ENCODE data around the gene EXOC3L4.
A peak's percentile ranks its signal among the peaks of the same experiment; 100 is the strongest.
"Not testable (repeated sequence)": the region's sequence is repeated elsewhere in the genome, so short reads cannot be mapped to it uniquely, and the experiment has no call there.

EXOC3L4 gene

DNA sequence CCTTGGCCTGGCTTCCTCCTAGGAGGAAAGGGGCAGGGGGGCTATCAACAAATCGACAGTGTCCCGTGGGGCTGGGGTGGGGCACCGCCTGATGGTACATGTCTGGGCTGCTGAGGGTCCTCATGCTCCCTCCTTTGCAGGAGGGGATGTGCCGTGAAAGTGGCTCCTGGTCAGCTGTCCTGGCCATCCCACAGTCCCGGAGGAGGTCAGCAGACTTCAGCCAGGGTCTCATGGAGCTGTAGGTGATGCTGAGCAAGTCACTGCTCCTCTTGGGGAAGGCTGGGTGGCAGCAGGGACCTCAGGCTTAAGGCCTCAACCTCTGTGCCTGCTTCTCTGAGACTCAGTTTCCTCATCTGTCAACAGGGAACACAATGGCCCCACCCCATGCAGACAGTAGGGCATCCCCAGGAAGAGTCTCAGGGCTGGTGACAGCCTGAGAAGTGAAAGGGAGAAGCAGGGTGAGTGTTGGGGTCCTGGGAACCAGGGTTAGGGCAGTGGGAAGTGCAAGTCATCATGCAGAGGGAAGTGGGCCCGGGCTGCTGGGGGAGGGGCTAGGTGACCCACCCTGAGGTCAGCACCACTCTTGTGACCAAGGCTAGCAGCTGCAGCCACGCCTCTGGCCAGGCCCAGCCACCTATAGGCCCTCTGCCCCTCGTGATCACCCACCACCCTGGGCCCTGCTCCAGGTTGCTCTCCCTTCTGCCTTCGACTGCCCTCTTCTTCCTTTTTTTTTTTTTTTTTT is 24.3 kb downstream of the EXOC3L4 start:
- Histone ChIP-seq H3K27ac (ENCODE audit: low read length, poor library complexity, severe bottlenecking) (no peak overlapping the region), H3K27me3 (ENCODE audit: control insufficient read depth in 1 of 2, insufficient read depth in 1 of 2, low read length in 2 of 2) (no peaks in the 10 kb centered on the region), H2BK15ac (ENCODE audit: low read depth, poor library complexity, severe bottlenecking) (peak overlapping the region; percentile 82), H2BK12ac (ENCODE audit: low read length in 2 of 2) (peak overlapping the region; percentile 14 to 93), H3K4me2 (ENCODE audit: low read length, poor library complexity, severe bottlenecking) (no peak overlapping the region), H4K91ac (ENCODE audit: low read length) (peak overlapping the region; percentile 93), H3K18ac (ENCODE audit: low read depth in 1 of 2, low read length in 2 of 2) (peak overlapping the region; percentile 56 to 87), H3K9me3 (ENCODE audit: control insufficient read depth, low read length) (no peaks in the 10 kb centered on the region), H2BK120ac (ENCODE audit: low read depth, low read length) (peak overlapping the region; percentile 78), H3K4me1 (ENCODE audit: control insufficient read depth, insufficient read depth, low read depth, low read length) (peaks cover 43% of the 10 kb centered on the region), H4K8ac (ENCODE audit: low read length) (peak overlapping the region; percentile 89), H3K9ac (ENCODE audit: low read length) (peak overlapping the region; percentile 31), H2AFZ (ENCODE audit: low read depth, low read length) (no peak overlapping the region), H3K4me3 (ENCODE audit: insufficient read depth in 1 of 2, low read depth in 1 of 2, low read length in 2 of 2) (no peak overlapping the region), H2AK5ac (ENCODE audit: low read length, severe bottlenecking) (peak overlapping the region; percentile 28), H3K36me3 (ENCODE audit: control insufficient read depth in 1 of 2, insufficient read depth in 2 of 2, low read depth in 1 of 2, low read length in 2 of 2) (no peaks in the 10 kb centered on the region), H2BK5ac (ENCODE audit: low read depth, low read length, poor library complexity, severe bottlenecking) (no peak overlapping the region), H3K4ac (ENCODE audit: low read depth in 1 of 2, low read length in 2 of 2) (peak overlapping the region; percentile 34 to 84), H3K79me1 (replicated peaks; ENCODE audit: low read length, poor library complexity, severe bottlenecking) (no peaks in the 10 kb centered on the region), H3K14ac (ENCODE audit: low read length in 2 of 2) (peak overlapping the region in 1 of 2 experiments; percentile 56), H3K23ac (ENCODE audit: low read length in 2 of 2) (no peak overlapping the region)
- WGBS, result 84% methylated on average over 7 of the region's 9 CpGs
- no peak for DNase-seq

DNA sequence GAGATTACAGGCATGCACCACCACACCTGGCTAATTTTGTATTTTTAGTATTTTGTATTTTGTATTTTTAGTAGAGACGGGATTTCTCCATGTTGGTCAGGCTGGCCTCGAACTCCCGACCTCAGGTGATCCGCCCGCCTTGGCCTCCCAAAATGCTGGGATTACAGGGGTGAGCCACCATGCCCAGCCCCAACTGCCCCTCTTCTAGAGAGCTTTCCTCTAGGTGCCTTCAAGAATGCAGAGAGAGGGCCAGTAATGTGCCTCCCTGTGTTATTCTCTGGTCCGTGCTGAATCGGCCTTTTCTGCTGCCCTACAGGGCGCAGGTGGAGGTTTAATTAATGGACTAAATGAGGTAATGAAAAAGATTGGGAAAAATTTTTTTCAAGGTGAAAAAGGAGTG is 25.0 kb downstream of the EXOC3L4 start:
- Histone ChIP-seq H3K4me1 (ENCODE audit: control insufficient read depth, insufficient read depth, low read depth, low read length) (peaks cover 50% of the 10 kb centered on the region), H2BK12ac (ENCODE audit: low read length in 2 of 2) (peak overlapping the region in 1 of 2 experiments; percentile 10), H2BK15ac (ENCODE audit: low read depth, poor library complexity, severe bottlenecking) (peak overlapping the region; percentile 33)
- 97% methylated on average over 8 of the region's 8 CpGs for WGBS
- not testable (repeated sequence) for H4K8ac ChIP-seq (ENCODE audit: low read length); H3K23ac ChIP-seq (ENCODE audit: low read length in 2 of 2); H3K9ac ChIP-seq (ENCODE audit: low read length); H3K36me3 ChIP-seq (ENCODE audit: control insufficient read depth in 1 of 2, insufficient read depth in 2 of 2, low read depth in 1 of 2, low read length in 2 of 2); H2AK5ac ChIP-seq (ENCODE audit: low read length, severe bottlenecking); H3K4me3 ChIP-seq (ENCODE audit: insufficient read depth in 1 of 2, low read depth in 1 of 2, low read length in 2 of 2); H3K27me3 ChIP-seq (ENCODE audit: control insufficient read depth in 1 of 2, insufficient read depth in 1 of 2, low read length in 2 of 2); H2BK5ac ChIP-seq (ENCODE audit: low read depth, low read length, poor library complexity, severe bottlenecking); H3K27ac ChIP-seq (ENCODE audit: low read length, poor library complexity, severe bottlenecking); H3K79me1 ChIP-seq (replicated peaks; ENCODE audit: low read length, poor library complexity, severe bottlenecking); H3K14ac ChIP-seq (ENCODE audit: low read length in 2 of 2); H3K4ac ChIP-seq (ENCODE audit: low read depth in 1 of 2, low read length in 2 of 2); H3K18ac ChIP-seq (ENCODE audit: low read depth in 1 of 2, low read length in 2 of 2); H3K4me2 ChIP-seq (ENCODE audit: low read length, poor library complexity, severe bottlenecking); DNase-seq; H3K9me3 ChIP-seq (ENCODE audit: control insufficient read depth, low read length); H2AFZ ChIP-seq (ENCODE audit: low read depth, low read length); H4K91ac ChIP-seq (ENCODE audit: low read length); H2BK120ac ChIP-seq (ENCODE audit: low read depth, low read length)

DNA sequence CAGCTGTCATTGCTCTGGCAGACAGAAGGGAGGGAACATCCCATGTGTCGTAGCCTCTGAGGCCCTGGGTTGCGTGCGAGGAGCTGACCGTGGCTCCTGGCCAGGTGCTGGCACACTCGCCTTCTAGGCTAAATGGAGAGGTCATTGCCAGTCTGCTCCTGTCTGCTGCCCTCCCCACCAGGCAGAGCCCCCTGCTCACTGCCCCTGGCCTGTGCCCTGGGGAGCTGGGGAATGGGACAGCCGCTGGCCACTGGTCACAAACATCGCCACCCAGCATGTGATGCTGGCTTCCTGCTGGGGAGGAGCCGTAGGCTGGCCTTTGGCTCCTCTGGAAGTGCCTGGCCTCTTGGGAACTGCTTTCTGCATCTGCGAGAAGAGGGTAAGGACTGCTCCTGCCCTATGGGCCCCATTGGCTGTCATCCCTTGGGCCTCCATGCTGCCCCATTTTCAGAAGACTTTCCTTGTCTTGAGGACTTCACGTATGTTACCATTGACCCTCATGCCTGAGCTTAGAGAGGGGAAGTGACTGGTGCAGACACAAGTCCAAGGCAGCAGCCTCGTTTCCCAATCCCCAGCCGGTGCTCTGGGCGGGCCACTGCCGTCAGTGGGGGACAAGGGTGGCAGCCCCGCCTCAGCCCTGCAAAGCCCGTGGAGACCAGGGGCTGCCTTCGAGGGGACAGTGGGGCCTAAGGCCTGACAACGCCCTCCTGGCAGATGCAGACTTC is 26.8 kb downstream of the EXOC3L4 start:
- Histone ChIP-seq H4K8ac (ENCODE audit: low read length) (peak overlapping the region; percentile 80), H3K14ac (ENCODE audit: low read length in 2 of 2) (peak overlapping the region in 1 of 2 experiments; percentile 76), H2BK12ac (ENCODE audit: low read length in 2 of 2) (peak overlapping the region; percentile 56 to 100), H3K27ac (ENCODE audit: low read length, poor library complexity, severe bottlenecking) (peak overlapping the region; percentile 38), H3K27me3 (ENCODE audit: control insufficient read depth in 1 of 2, insufficient read depth in 1 of 2, low read length in 2 of 2) (no peaks in the 10 kb centered on the region), H2BK5ac (ENCODE audit: low read depth, low read length, poor library complexity, severe bottlenecking) (peak overlapping the region; percentile 3), H2AFZ (ENCODE audit: low read depth, low read length) (peak overlapping the region; percentile 57), H2AK5ac (ENCODE audit: low read length, severe bottlenecking) (peak overlapping the region; percentile 94), H3K4me1 (ENCODE audit: control insufficient read depth, insufficient read depth, low read depth, low read length) (peaks cover 60% of the 10 kb centered on the region), H3K4ac (ENCODE audit: low read depth in 1 of 2, low read length in 2 of 2) (peak overlapping the region; percentile 68 to 97), H2BK120ac (ENCODE audit: low read depth, low read length) (peak overlapping the region; percentile 98), H3K36me3 (ENCODE audit: control insufficient read depth in 1 of 2, insufficient read depth in 2 of 2, low read depth in 1 of 2, low read length in 2 of 2) (peaks cover under 1 to 6% of the 10 kb centered on the region in 2 experiments), H3K9me3 (ENCODE audit: control insufficient read depth, low read length) (no peaks in the 10 kb centered on the region), H3K79me1 (replicated peaks; ENCODE audit: low read length, poor library complexity, severe bottlenecking) (peaks cover 2% of the 10 kb centered on the region), H4K91ac (ENCODE audit: low read length) (peak overlapping the region; percentile 92), H3K4me3 (ENCODE audit: insufficient read depth in 1 of 2, low read depth in 1 of 2, low read length in 2 of 2) (peak overlapping the region in 1 of 2 experiments; percentile 40), H3K18ac (ENCODE audit: low read depth in 1 of 2, low read length in 2 of 2) (peak overlapping the region; percentile 75 to 98), H3K4me2 (ENCODE audit: low read length, poor library complexity, severe bottlenecking) (no peak overlapping the region), H2BK15ac (ENCODE audit: low read depth, poor library complexity, severe bottlenecking) (peak overlapping the region; percentile 92), H3K9ac (ENCODE audit: low read length) (peak overlapping the region; percentile 47), H3K23ac (ENCODE audit: low read length in 2 of 2) (no peak overlapping the region)
- DNase-seq, result peak; percentile 65
- WGBS, result 49% methylated on average over 16 of the region's 18 CpGs

Measured in mesenchymal stem cell (in vitro differentiated cells and primary cell).